Keratinocyte (primary cell): ENCODE data around the gene GTF2A1.

ENCODE experiments used
- EZH2 ChIP-seq: IDR thresholded peaks from one replicate; pipeline ENCODE4 v1.6.1; 2012; ENCODE audit warnings: inconsistent platforms, mild to moderate bottlenecking, low read length, moderate library complexity
- TF ChIP-seq, protein P1 (sequence below), 3 experiments: IDR thresholded peaks in 1 of 3; conservative IDR thresholded peaks in 1 of 3; optimal IDR thresholded peaks in 1 of 3; 2 replicates in 2 of 3; 3 replicates in 1 of 3; pipeline versions ENCODE3 to v1.5.1; 2011; ENCODE audit warnings: low read length in 3 of 3, mild to moderate bottlenecking in 3 of 3, moderate library complexity in 2 of 3, control low read depth in 1 of 3, inconsistent platforms in 1 of 3; ENCODE audit not compliant: insufficient read depth in 2 of 3; ENCODE audit errors: extremely low read depth in 1 of 3

DNA sequence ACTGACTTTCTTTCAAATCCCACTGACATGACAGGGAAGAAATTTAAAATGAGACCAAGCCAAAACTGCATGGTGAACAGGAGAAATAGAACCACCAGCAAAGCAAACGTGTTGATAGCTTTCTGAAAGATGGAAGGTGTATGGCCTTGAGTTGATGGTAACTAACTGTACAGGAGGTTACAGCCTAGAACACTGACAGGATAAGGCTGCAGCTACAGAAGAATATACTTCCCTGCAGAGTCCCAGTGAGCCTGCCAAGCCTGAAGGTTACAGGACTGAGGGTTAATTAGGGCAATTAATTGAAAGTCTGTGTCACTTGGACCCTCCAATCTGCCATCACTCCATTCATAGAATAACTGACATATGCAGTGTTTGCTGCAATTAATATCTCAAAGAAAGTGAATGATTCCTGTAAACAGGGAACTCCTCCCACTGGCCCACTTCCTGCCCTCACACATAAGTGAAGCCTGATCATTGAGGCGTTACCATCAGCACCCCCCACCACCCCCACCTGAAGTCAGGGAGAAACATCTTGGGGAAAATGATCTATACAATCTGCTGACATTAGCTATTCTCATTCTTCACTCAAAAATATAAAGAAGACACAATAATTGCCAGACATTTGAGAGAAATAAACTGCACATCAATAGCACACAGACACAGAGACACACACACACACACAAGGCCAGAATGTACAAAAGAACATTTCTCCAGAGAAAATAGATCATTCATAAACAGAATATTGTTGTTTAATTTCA is 73.4 kb downstream of the GTF2A1 start:
- TF ChIP-seq, protein P1, sequence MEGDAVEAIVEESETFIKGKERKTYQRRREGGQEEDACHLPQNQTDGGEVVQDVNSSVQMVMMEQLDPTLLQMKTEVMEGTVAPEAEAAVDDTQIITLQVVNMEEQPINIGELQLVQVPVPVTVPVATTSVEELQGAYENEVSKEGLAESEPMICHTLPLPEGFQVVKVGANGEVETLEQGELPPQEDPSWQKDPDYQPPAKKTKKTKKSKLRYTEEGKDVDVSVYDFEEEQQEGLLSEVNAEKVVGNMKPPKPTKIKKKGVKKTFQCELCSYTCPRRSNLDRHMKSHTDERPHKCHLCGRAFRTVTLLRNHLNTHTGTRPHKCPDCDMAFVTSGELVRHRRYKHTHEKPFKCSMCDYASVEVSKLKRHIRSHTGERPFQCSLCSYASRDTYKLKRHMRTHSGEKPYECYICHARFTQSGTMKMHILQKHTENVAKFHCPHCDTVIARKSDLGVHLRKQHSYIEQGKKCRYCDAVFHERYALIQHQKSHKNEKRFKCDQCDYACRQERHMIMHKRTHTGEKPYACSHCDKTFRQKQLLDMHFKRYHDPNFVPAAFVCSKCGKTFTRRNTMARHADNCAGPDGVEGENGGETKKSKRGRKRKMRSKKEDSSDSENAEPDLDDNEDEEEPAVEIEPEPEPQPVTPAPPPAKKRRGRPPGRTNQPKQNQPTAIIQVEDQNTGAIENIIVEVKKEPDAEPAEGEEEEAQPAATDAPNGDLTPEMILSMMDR (optimal IDR thresholded peaks at IDR 0.05 in 1 of 3, IDR thresholded peaks at IDR 0.05 in 1 of 3, conservative IDR thresholded peaks at IDR 0.05 in 1 of 3; ENCODE audit: extremely low read depth in 1 of 3, insufficient read depth in 2 of 3, low read length in 3 of 3): no peak
- TF ChIP-seq EZH2: no peak
